Mesothelial cell of epicardium (in vitro differentiated cells): ENCODE data around the gene ACOX2. TPM values are rescaled to one million over a fixed set of nuclear protein-coding genes. Genes with fewer than 3 reads are reported as not detected.

Experiments
- DNase-seq, 2 experiments: peaks; one replicate each; pipeline ENCODE4 v3.0.0; 2021; ENCODE audit warnings: low spot score in 2 of 2; ENCODE audit not compliant: unreplicated experiment in 2 of 2
- H3K27ac Mint-ChIP-seq: 2 replicates; pipeline ENCODE4 v1.8.0; 2021; ENCODE audit warnings: mixed read lengths
- H3K27me3 Mint-ChIP-seq: 2 replicates; pipeline ENCODE4 v1.8.0; 2021; ENCODE audit warnings: low read depth, mixed read lengths
- H3K36me3 Mint-ChIP-seq: 2 replicates; pipeline ENCODE4 v1.8.0; 2021; ENCODE audit warnings: mixed read lengths
- H3K4me1 Mint-ChIP-seq: 2 replicates; pipeline ENCODE4 v1.8.0; 2021; ENCODE audit warnings: mixed read lengths
- H3K4me3 Mint-ChIP-seq: 2 replicates; pipeline ENCODE4 v1.8.0; 2021; ENCODE audit warnings: mild to moderate bottlenecking, moderate library complexity, mixed read lengths
- H3K9me3 Mint-ChIP-seq: 2 replicates; pipeline ENCODE4 v1.8.0; 2021; ENCODE audit warnings: mixed read lengths
- CTCF ChIP-seq: fragments of 200-600 bp; sonication (generic); IDR thresholded peaks from one replicate; pipeline ENCODE4 v1.5.0; 2021; ENCODE audit warnings: antibody characterized with exemption; ENCODE audit not compliant: unreplicated experiment
- total RNA-seq: library from RNA; stranded (reverse); gene quantifications from 3 replicates; pipeline ENCODE4 v1.2.1, GENCODE V29; 2021

Gene ACOX2
- total RNA-seq, 1 donor from 2014 or later = 31.0 TPM

DNA sequence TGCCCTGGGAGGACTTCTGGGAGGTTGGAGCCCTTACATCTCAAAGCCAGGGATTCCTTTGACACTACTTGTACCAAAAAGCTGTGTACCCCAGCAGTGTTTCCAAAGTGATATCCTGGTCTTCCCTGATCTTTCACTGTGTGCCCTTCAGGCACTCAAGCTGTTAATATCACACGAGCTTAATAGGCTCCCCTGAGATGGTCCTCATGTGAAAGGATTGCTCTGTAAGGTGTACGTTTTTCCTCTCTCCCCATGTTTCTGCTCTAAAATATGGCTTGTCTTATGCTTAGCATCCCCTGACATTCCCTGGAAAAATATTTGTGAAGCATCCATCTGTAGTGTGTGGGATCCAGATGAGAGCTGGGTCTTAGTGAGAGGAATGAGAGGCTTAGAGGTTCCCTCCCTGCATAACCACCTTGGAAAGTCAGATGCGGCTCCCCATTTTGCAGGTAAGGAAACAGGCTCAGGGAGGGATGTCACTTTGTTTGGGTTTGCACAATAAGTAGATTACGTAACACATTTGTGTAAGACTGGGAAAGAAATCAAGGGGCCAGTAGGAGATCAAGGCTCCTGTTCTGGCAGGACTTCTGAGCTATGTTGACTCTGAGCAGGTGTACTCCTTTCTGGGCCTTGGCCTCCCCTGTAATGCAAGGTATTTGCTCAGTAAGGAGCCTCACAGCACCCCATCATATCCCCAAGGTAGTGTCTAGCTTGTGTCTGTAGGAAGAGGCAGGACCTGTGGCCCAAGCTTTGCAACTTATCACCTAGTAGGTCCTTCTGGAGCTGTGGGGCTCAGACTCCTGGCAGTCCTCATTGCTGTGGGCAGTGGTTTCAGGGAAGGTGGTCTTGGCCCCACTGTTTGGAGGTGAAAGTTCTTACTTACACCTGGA, 667 bp upstream of the ACOX2 start:
- no peaks in the 10 kb centered on the region for H3K9me3 Mint-ChIP-seq
- H3K27ac Mint-ChIP-seq = peak overlapping the region; percentile 87
- peaks cover 25% of the 10 kb centered on the region for H3K4me1 Mint-ChIP-seq
- no peaks in the 10 kb centered on the region for H3K27me3 Mint-ChIP-seq
- peak overlapping the region; percentile 58 for H3K4me3 Mint-ChIP-seq
- peaks cover 2% of the 10 kb centered on the region for H3K36me3 Mint-ChIP-seq
- TF ChIP-seq CTCF = no peak
- no peak for DNase-seq

- Mint-ChIP-seq H3K36me3 (peaks cover 2% of the 10 kb centered on the region), H3K4me1 (peaks cover 26% of the 10 kb centered on the region), H3K27ac (peak overlapping the region; percentile 45), H3K27me3 (no peaks in the 10 kb centered on the region), H3K9me3 (no peaks in the 10 kb centered on the region), H3K4me3 (peak overlapping the region; percentile 21)
- no peak for DNase-seq
- TF ChIP-seq CTCF = no peak
These were observed 1.2 kb downstream of the ACOX2 start for GRCh38 chr3:58535531-58536500.

- Mint-ChIP-seq H3K27ac (no peak overlapping the region), H3K4me3 (no peak overlapping the region), H3K9me3 (no peaks in the 10 kb centered on the region), H3K27me3 (no peaks in the 10 kb centered on the region), H3K4me1 (peaks cover 26% of the 10 kb centered on the region), H3K36me3 (peaks cover 2% of the 10 kb centered on the region)
- DNase-seq = no peak
- TF ChIP-seq CTCF = no peak
These were observed 2.1 kb downstream of the ACOX2 start for GRCh38 chr3:58534592-58535494.

DNA sequence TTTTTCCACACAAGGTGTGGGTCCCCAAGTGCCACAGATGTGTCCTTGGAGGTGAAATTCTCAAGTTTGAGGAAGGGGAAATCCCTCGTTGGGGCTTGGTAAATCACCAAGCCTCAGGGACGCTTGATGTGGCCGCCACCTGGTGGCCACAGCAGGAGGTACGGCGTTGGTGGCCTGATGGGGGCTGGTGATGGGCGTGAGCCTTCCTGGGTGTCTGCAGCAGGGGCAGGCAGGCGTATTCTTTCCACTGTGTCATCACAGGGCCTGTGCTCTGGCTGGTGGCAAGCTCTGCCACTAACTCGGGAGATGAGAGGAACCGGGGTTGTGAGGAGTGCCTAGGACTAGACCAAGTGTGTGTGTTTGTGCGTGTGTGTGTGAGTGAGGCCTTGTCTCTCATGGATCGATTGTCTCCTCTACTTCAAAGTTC, 4.2 kb downstream of the ACOX2 start:
- no peak overlapping the region for H3K4me3 Mint-ChIP-seq
- DNase-seq = peak in 1 of 2 experiments; percentile 79
- peak overlapping the region; percentile 60 for H3K27ac Mint-ChIP-seq
- H3K36me3 Mint-ChIP-seq = peaks cover 2% of the 10 kb centered on the region
- no peaks in the 10 kb centered on the region for H3K9me3 Mint-ChIP-seq
- peaks cover 34% of the 10 kb centered on the region for H3K4me1 Mint-ChIP-seq
- TF ChIP-seq CTCF = peak; percentile 95
- H3K27me3 Mint-ChIP-seq = no peaks in the 10 kb centered on the region

DNA sequence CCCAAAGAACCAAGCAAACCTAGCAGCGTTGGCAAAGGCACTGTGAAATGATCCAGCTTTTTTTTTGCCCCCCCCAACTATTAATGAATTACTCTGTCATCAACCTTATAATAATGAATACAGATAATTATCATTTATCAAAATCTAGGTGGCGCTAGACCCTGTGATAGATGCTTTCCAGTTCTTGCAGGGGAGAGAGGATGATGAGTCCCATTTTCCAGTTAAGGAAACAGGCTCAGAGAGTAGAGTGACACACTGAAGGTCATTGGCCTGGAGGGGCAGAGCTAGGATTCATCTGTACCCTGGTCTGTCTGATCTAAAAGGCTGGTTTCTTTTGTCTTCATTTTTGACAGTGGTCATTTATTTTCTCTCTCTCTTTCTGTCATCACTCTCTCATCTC, 5.0 kb downstream of the ACOX2 start:
- peaks cover 2% of the 10 kb centered on the region for H3K36me3 Mint-ChIP-seq

More for the DNA sequence above, 5.0 kb downstream of the ACOX2 start:
- Mint-ChIP-seq H3K27me3 (no peaks in the 10 kb centered on the region), H3K4me1 (peaks cover 25% of the 10 kb centered on the region), H3K4me3 (no peak overlapping the region), H3K27ac (no peak overlapping the region), H3K9me3 (no peaks in the 10 kb centered on the region)
- no peak for TF ChIP-seq CTCF
- DNase-seq = no peak
